Gastroesophageal sphincter (tissue), 3 donors: ENCODE results near the gene GOLGA6A.

Experiments used
- CTCF ChIP-seq, 4 experiments: fragments of 200-600 bp in 2 of 4; fragments of 450-650 bp in 2 of 4; sonication (generic) in 1 of 4; IDR thresholded peaks; one replicate each; pipeline ENCODE4 v1.5.1; 2017 to 2019; ENCODE audit warnings: antibody characterized with exemption in 4 of 4, mild to moderate bottlenecking in 2 of 4, moderate library complexity in 2 of 4
- EP300 ChIP-seq: sonication (generic); formaldehyde crosslinking; IDR thresholded peaks from one replicate; pipeline ENCODE4 v1.6.1; 2017; ENCODE audit warnings: antibody characterized with exemption, mild to moderate bottlenecking
- POLR2A ChIP-seq, 2 donors: fragments of 450-650 bp; IDR thresholded peaks; one replicate each; pipeline ENCODE4 v1.6.1; 2017; ENCODE audit warnings: antibody characterized with exemption in 2 of 2, mild to moderate bottlenecking in 2 of 2, moderate library complexity in 1 of 2
- POLR2AphosphoS5 ChIP-seq: sonication (generic); formaldehyde crosslinking; IDR thresholded peaks from one replicate; pipeline ENCODE4 v1.6.1; 2017; ENCODE audit warnings: antibody characterized with exemption

- no peak for TF ChIP-seq CTCF (IDR thresholded peaks at IDR 0.05)
- no peak for TF ChIP-seq POLR2A (IDR thresholded peaks at IDR 0.05)
- no peak for TF ChIP-seq EP300
- no peak for TF ChIP-seq POLR2AphosphoS5
Observed at GRCh38 chr15:74122403-74123130, 40.2 kb upstream of the GOLGA6A start.
